GM18526 (cell line): ENCODE results near the gene CEBPE.

Experiments
- POLR2A ChIP-seq: IDR thresholded peaks from 3 replicates; pipeline ENCODE4 v1.6.1; 2011; ENCODE audit not compliant: insufficient read length; ENCODE audit errors: extremely low read depth

The CEBPE gene

DNA sequence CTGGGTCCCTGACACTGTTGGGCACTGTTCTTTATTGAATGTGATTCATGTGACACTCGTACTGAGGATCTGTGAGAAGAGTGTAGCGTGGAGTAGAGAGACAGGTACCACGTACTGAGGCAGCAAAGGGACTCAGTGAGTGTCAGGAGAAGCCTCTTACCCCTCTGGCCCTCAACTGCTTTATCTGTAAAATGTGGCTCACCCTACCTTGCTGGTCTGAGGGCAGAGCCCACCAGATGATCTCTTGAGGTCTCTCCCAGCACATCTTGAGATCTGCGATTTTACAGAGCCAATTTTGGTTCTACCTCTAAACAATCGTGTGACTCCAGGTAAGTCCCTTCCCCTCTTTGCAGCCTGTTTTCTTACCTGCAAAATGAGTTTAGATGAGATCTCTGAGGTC is 3.1 kb downstream of the CEBPE start:
- no peak for TF ChIP-seq POLR2A

DNA sequence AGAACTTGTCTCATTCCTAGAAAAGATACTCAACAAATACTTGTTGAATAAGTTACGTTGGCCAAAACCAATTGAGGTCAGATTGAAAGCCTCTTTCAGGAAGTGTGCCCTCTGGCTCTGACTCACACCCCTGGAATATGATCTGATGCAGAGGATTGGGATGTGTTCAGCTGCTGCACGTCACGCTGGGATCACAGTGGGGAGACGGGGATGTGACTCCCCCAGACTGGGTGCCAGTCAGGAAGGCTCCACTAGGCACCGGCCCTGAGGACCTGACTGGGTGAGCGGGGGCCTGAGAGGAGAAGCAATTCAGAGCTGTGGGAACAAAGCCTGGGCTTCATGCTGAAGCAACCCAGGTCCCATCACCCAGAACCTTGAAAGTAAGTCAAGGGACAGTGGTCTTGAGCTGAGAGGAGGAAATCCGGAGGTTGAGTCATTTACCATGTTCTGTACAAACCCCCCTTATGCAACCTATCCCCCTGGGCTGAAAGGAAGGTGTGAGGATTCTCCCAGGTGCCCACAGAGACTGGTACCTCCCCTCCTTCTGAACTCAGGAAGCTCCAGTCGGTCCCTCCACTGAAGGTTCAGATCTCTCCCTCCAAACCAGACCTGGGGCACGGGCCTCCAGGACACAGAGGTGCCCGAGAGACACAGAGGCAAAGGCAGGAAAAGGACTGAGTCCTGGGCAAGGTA is 3.9 kb downstream of the CEBPE start:
- TF ChIP-seq POLR2A = no peak

DNA sequence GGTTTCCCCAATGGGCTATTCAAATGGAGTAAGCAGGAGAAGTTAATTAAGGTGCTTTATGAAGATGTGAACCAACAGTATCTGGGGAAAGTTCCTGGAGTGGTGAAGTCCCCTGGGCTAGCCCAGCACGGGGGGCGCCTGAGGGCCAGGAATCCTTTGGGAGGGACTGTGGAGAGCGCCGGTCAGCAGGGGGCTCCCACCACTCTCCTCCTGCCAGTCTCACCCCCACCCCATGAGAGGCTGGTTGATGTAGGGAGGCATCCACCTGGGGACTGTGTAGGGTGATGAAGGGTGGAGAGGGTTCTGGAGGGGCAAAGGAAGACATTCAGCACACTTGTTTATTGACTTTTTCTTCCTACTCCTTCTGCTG is 4.4 kb downstream of the CEBPE start:
- TF ChIP-seq POLR2A = no peak

DNA sequence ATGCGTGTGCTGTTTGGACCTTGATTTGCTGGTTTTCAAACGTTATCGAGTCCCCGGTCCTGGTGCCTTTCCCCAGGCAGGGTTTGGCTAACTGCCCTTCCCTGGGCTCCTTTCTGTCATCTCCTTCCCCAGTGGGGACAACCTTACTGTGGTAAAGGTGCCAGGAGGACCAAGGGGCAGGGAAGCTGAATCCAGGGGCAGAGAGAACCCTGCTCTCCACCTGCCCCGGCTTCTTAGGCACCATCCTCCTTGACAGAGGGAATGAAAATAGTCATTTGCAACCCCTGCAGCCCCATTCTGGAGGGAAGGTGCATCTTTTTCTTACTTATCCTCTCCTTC is 5.0 kb downstream of the CEBPE start:
- TF ChIP-seq POLR2A = no peak

DNA sequence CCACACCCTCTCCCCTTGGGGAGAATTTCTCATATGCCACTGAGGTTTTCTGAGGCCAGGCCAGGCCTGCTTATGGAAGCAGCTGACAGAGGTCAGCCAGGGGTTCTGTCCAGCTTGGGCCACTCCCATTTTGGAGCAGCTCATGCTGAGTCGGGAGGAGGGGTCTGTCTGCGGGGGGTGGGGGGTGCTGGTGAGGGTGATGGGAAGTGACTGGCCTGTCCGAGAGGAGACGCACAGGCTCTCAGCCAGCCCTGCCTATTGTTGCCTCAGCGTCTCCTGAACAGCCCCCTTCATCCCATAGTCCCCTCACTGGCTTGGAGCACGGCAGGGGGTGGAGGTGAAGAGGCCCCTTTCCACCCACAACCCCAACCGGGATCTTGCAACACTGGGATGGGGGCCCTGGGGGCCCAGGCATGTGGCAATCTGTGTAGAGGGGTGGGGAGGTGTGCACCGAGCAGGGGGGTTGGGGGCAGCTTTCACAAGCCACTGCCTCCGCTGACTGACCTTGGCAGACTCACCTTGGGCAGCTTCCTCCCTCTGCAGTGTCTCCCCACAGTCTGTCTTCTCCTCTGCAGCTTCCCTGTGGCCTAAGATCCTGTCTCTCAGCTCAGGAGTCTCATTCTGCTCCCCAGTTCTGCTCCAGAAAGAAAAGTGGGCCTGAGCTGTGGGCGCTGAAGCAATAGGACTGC is 5.5 kb downstream of the CEBPE start:
- TF ChIP-seq POLR2A = no peak

DNA sequence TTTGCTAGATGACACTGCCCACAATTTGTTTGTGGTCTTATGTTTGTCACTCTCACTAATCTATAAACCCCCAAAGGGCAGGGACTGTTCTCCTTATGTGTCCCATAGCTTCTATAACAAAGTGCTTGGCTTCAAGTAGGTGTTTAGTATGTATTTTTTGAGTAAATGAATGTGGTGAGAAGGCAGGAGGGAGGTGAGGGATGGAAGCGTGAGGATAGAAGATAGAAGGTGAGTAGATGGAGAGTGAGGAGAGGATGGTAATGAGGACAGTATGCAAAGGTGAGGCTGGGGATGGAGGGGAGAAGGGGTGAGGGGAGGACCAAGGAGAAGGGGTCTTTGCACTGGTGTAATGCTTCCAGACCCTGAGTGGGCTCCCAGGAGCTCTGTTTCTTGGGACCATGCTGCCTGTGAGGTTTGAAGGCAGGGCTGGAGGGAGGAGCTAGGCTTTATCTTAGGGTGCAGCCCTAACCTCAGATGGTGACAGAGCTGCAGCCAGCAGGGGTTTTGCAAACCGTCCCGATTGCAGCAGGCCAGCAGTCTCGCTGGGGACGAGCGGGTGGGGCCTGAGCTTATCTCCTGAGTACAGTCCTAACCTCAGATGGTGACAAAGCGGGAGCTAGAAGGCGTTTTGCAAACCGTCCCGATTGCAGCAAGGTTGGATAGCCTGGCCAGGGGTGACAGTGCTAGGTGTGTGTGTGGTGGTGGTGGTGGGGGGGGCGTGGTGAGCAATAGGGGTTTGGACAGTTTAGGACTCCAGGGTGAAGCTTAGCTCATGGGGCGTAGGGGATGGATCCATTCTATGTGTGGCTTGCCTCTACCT is 6.5 kb downstream of the CEBPE start:
- no peak for TF ChIP-seq POLR2A

DNA sequence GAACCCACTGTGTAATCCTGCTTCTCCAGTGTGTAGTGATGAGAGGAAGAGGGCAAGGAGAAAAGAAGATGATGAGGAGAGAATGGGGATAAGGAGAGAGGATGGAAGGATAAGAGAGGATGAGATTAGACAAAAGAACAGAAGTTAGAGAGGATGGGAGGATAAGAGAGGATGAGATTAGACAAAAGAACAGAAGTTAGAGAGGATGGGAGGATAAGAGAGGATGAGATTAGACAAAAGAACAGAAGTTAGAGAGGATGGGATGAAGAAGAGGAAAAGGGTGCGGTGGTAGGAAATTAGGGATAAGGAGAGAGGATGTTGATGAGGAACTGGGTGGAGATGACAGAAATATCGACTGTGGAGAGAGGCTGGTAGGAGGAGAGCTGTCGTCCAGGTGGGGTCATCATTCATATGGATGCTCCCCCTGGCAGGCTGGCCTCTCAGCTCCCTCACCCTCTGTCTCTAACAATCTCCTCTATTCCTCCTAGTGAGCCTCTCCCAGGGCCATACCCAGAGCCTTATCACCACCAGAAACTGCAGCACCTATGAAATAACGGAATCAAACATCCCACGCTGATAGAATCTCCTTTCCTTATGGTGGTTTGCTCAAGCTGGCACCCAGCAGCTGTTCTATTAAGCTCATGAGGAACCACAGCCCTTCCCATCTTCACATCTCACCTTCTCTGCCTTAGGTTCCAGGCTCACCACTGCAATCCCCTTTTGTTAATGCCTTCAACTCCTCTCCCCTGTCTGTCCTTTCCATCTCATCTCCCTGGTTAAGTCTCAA is 8.3 kb downstream of the CEBPE start:
- no peak for TF ChIP-seq POLR2A

DNA sequence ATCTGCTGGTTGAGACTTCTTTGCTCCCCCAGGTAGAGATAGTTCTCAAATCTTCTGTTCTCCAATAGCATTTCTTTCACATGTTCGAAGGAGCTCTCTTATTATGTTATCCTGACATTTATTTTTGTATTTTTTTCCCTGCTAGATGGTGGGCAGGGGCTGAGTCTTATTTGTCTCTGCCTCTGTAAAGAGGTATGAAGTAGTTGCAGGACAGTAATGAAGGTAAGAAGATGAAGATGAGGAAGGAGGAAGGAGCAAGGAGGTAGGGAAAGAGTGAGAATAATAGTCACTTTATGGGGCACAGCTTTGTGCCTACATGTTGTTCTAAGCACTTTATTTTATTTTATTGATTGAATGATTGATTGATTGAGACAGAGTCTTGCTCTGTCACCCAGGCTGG is 9.3 kb downstream of the CEBPE start:
- no peak for TF ChIP-seq POLR2A

DNA sequence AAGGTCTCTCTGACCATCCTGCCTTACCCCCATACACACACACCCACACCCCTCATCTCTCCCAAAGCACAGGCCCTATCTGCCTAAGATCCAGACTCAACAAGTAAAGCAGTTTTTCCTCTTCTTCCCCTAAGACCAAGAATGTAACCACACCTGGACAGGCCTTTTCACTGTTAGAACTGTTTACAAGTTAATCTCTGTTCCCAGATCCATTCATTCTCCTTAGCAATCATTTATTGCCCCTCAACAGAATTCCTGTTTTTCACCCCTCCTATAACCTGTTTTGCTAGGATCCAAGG is 12.4 kb downstream of the CEBPE start:
- TF ChIP-seq POLR2A = no peak

DNA sequence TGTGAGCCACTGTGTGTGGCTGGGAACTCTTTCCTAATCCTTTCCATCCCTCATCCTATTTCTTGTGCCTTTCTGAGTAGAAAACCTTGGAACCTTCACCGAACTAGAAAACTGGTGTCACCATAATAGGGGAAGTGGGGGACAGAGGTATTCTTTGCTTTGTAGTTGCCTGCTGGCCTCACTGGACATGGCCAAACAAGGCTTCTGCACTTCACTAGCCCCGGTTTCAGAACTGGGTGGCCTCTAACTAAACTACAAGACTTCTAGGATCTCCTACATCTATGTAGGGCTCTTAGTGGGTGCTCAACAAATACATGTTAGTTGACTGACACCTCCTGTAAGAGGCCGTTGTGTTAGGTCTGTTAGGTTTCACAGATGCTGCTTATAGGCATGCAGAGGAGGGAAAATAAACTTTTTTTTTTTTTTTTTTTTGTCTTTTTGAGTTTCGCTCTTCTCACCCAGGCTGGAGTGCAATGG is 13.7 kb downstream of the CEBPE start:
- no peak for TF ChIP-seq POLR2A

DNA sequence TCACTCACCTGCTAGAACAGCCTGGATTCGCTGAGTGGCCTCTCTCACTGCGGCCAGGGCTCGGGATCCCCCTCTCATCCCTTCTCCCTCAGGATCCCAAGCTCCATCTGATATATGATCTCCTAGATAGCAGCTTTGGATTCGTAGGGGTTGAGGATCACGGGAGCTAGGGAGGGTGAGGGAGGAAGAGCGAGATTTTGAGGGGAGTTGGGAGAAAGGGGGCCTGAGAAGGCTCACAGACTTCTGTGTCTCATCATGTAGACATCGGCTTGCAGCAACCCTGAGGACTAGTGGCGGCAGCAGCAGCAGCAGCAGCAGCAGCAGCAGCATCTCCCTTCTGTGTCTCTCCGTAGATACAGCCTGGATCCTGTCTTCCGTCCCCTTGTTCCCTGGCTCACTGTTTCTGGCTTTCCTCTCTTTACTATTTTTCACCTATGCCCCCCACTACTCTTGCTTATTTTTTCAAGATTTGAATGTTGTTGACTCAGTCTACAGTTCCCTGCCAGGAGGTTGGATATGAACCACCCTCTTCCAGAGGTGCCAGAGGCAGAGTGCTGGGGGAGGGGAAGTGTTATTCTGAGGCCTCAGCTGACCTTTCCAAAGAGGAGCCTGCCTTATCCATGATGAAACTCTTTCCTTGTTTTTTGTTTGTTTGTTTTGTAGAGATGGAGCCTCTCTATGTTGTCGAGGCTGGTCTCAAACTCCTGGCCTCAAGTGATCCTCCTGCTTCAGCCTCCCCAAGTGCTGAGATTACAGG is 14.3 kb downstream of the CEBPE start, which contains the start of gene CIROP:
Gene CIROP (minus strand): TSS at position 399 of the 757 bp plus-strand sequence. CDS start 69 bp downstream, at position 330.
- TF ChIP-seq POLR2A = no peak

DNA sequence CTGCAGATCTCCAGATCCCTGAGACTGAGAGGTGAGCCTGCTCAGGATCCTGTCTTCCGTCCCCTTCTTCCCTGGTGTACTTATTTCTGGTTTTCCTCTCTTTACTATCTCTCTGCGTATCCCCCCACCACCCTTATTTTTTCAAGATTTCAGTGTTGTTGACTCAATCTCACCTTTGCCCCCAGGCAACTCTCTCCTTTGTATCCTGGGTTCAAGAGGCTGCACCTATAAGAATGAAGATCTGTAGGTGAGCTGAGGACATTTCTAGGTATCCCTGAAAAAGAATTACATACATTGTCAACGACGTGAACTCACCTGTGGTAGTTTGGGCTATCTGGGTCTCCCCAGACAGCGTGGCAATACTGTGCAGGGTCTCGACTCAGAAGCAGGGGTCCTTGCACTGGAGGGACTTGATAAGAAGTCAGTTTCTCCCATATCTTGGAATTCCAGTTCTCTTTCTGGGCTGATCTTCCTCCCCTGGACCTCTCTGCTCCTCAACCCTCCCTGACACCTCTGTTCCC is 14.9 kb downstream of the CEBPE start:
- no peak for TF ChIP-seq POLR2A

DNA sequence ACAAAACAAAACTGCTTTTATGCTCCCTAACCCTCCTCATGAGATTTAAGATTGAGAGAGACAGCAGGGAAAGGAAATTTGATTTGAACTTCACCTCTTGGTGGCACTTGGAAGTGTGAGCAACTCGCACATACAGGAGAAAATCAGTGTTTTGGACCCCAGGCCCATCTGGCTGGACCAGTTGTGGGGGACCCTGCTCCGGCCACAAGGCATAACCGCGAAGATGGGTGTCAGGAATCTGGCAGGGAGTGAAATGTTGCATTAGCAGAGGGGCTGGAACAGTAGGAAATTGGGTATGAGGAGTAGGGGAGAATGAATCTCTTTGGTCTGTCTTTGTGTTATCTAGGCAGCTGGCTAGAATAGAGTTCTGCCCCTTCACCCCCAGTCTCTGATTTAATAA is 15.5 kb downstream of the CEBPE start:
- no peak for TF ChIP-seq POLR2A

DNA sequence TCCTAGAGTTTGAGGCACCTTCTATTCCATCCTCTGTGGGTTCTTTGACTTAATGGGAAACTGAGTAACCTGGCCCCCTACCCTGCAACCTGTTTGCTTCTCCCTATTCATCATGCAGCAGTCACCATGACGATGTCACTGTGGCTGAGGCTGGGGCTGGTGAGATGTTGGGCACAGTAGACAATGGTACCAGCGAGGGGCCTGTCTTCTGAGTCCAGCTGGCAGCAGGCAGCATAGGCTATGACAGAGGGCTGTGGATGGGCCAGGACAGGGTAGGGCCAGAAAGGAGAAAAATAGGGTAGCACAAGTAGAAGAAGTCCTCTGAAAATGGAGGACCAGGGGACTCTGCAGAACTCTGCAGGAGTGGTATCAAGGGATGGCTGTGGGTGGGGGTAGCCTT is 16.3 kb downstream of the CEBPE start:
- no peak for TF ChIP-seq POLR2A
